Transverse colon (tissue), 4 donors: ENCODE data around the gene POLR1D. TPM values are rescaled to one million over a fixed set of nuclear protein-coding genes. Genes with fewer than 3 reads are reported as not detected.

Experiments used
- DNase-seq: peaks from one replicate; pipeline ENCODE4 v3.0.0-alpha.2; 2019
- H3K27ac ChIP-seq, 4 donors: fragments of 200-600 bp; sonication (generic); 2 replicates each; pipeline ENCODE4 v1.5.1; 2016 to 2018; ENCODE audit warnings: inconsistent platforms in 4 of 4
- H3K27me3 ChIP-seq: fragments of 200-600 bp; sonication (generic); 2 replicates; pipeline ENCODE4 v1.5.1; 2017; ENCODE audit warnings: inconsistent platforms
- H3K36me3 ChIP-seq, 4 donors: fragments of 200-600 bp; sonication (generic); 2 replicates each; pipeline ENCODE4 v1.5.1; 2017 to 2019; ENCODE audit warnings: inconsistent platforms in 4 of 4
- H3K4me1 ChIP-seq, 4 donors: fragments of 200-600 bp; sonication (generic); 2 replicates each; pipeline ENCODE4 v1.5.1; 2017 to 2020; ENCODE audit warnings: inconsistent platforms in 4 of 4
- H3K4me3 ChIP-seq, 4 donors: fragments of 200-600 bp; sonication (generic); 1 replicate in 1 of 4; 2 replicates in 3 of 4; pipeline versions ENCODE4 v1.5.1 to v1.6.1; 2017 to 2019; ENCODE audit warnings: inconsistent platforms in 4 of 4
- H3K9me3 ChIP-seq, 2 donors: fragments of 200-600 bp; sonication (generic); 2 replicates each; pipeline ENCODE4 v1.5.1; 2017 to 2019; ENCODE audit warnings: inconsistent platforms in 2 of 2
- EP300 ChIP-seq: sonication (generic); formaldehyde crosslinking; IDR thresholded peaks from one replicate; pipeline ENCODE4 v1.6.1; 2017; ENCODE audit warnings: antibody characterized with exemption, low read depth
- POLR2A ChIP-seq: fragments of 450-650 bp; IDR thresholded peaks from one replicate; pipeline ENCODE4 v1.6.1; 2016; ENCODE audit warnings: antibody characterized with exemption, mild to moderate bottlenecking, moderate library complexity
- POLR2AphosphoS5 ChIP-seq, 3 donors: sonication (generic); formaldehyde crosslinking; IDR thresholded peaks; one replicate each; pipeline ENCODE4 v1.6.1; 2016; ENCODE audit warnings: antibody characterized with exemption in 3 of 3
- WGBS, 2 donors: methylation state at CpG; one replicate each; pipeline ENCODE4 v1.1.5; 2018; ENCODE audit warnings: low coverage in 1 of 2; 5-methylcytosine and 5-hydroxymethylcytosine counted together
- in situ Hi-C, 4 donors: fragments of 200-750 bp; cut with MboI; loops; one replicate each; pipeline versions ENCODE4 v1.15.0 to v1.15.1; 2017; ENCODE audit warnings: low sequenced_read_pairs in 3 of 4, low pct_ligation_motif_present in 1 of 4, low pct_unique_long_range_greater_than_20kb in 1 of 4
- intact Hi-C: fragments of 100-400 bp; cut with DNase I; formaldehyde crosslinking; loops from one replicate; pipeline ENCODE4 v1.15.1; 2023; ENCODE audit warnings: low total_unique reads
- total RNA-seq, 4 donors: library from RNA; depleted of rRNA; stranded (reverse); fragments of >200 nt; gene quantifications; one replicate each; pipeline ENCODE4 v1.1.0, GENCODE V29; 2016
- TF ChIP-seq, protein P1 (sequence below), 5 experiments: fragments of 200-600 bp in 3 of 5; fragments of 450-650 bp in 2 of 5; sonication (generic) in 3 of 5; IDR thresholded peaks; 1 replicate in 2 of 5; 2 replicates in 3 of 5; pipeline ENCODE4 v1.5.1; 2016 to 2017; ENCODE audit warnings: antibody characterized with exemption in 5 of 5, inconsistent platforms in 3 of 5, mild to moderate bottlenecking in 2 of 5, moderate library complexity in 1 of 5

The POLR1D gene
- total RNA-seq, 4 donors from 2014 or later, result 45.6 to 120 (median 90.4) TPM

DNA sequence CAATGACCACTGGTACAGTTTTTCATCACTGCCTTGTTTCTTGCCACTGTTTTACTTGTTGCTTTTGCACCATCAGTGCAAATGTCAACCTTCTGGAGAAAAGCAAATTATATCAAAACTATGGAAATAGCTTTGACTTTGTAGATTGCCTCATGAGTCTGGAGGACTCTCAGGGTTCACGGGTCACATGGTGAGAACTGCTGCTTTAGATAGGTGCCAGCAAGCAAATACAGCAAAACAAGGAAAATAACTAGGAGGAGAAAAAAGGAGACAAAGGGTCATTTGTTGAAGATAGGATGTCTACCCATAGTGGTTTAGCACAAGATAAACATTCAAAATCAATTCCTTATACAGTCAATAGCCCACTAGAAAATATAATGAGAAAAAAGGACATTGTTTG lies 33.1 kb downstream of the POLR1D start:
- 86 to 97% methylated on average over 1 of the region's 1 CpG for WGBS, 2 donors
- intact Hi-C loops, result no loop called here
- in situ Hi-C loops, result no loop called here
- no peak for DNase-seq
- Histone ChIP-seq H3K4me3 (no peak overlapping the region), H3K27me3 (no peaks in the 10 kb centered on the region), H3K36me3 (peaks cover 0 to 18% (median 7%) of the 10 kb centered on the region in 4 donors), H3K4me1 (peaks cover 0 to 8% (median 3%) of the 10 kb centered on the region in 4 donors), H3K9me3 (peaks cover 4 to 10% of the 10 kb centered on the region in 2 donors), H3K27ac (no peak overlapping the region)
- TF ChIP-seq, protein P1, sequence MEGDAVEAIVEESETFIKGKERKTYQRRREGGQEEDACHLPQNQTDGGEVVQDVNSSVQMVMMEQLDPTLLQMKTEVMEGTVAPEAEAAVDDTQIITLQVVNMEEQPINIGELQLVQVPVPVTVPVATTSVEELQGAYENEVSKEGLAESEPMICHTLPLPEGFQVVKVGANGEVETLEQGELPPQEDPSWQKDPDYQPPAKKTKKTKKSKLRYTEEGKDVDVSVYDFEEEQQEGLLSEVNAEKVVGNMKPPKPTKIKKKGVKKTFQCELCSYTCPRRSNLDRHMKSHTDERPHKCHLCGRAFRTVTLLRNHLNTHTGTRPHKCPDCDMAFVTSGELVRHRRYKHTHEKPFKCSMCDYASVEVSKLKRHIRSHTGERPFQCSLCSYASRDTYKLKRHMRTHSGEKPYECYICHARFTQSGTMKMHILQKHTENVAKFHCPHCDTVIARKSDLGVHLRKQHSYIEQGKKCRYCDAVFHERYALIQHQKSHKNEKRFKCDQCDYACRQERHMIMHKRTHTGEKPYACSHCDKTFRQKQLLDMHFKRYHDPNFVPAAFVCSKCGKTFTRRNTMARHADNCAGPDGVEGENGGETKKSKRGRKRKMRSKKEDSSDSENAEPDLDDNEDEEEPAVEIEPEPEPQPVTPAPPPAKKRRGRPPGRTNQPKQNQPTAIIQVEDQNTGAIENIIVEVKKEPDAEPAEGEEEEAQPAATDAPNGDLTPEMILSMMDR (IDR thresholded peaks at IDR 0.05), result no peak
- TF ChIP-seq POLR2AphosphoS5 (IDR thresholded peaks at IDR 0.05), result no peak
- no peak for TF ChIP-seq EP300
- no peak for TF ChIP-seq POLR2A

DNA sequence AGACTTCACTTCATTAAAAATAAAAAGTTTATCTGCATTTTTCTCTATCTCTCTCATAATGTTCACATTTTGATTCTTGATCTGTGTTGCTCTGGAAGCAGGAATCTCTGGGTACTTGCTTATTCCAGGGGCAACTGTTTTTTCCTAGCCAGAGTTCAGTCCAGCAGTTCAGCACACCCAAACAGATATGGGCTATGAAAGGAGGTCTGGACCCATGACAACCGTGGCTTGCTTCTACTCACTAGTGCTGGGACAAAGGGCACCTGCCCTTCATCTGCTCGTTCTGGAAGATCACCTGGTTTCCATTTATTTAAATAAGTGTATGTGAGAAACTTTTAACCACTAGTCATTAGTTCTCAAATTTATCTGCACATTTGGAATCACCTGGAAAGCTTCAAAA lies 36.0 kb downstream of the POLR1D start:
- WGBS, 2 donors, result 53 to 60% methylated on average over 1 to 2 of the region's 2 CpGs
- Histone ChIP-seq H3K27me3 (no peaks in the 10 kb centered on the region), H3K4me1 (peaks cover 0 to 8% (median 3%) of the 10 kb centered on the region in 4 donors), H3K36me3 (no peaks in the 10 kb centered on the region), H3K27ac (no peak overlapping the region), H3K9me3 (no peaks in the 10 kb centered on the region), H3K4me3 (no peak overlapping the region)
- intact Hi-C loops (no loop called here), in situ Hi-C loops (no loop called here)
- no peak for DNase-seq
- TF ChIP-seq EP300, result no peak
- TF ChIP-seq, protein P1 (IDR thresholded peaks at IDR 0.05), result no peak
- TF ChIP-seq POLR2A, result no peak
- no peak for TF ChIP-seq POLR2AphosphoS5 (IDR thresholded peaks at IDR 0.05)

DNA sequence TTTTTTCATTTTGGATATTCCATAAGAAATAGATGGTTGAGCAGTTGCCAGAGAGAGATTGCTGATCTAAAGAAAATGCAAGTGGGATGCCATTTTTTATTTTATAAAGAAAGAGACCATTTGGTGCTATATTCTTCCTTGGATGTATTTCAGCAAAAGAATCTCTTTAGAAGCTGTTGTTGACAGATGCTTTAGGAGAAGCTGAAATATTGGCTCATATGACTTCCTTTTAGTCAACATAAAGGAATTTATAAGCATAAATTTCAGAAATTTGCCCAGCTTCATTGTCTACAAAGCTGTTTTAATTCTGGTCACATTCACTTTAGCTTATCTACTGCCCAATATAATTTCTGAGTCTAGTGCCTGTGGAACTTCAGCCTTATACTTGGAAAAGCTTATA lies 36.9 kb downstream of the POLR1D start:
- H3K27me3 ChIP-seq, result no peaks in the 10 kb centered on the region
- no peak for TF ChIP-seq POLR2AphosphoS5 (IDR thresholded peaks at IDR 0.05)
- TF ChIP-seq, protein P1 (IDR thresholded peaks at IDR 0.05), result no peak
- no peak for TF ChIP-seq POLR2A
- TF ChIP-seq EP300, result no peak
- H3K36me3 ChIP-seq, result no peaks in the 10 kb centered on the region
- in situ Hi-C loops (no loop called here), intact Hi-C loops (no loop called here)
- H3K4me3 ChIP-seq, result no peak overlapping the region
- no peaks in the 10 kb centered on the region for H3K9me3 ChIP-seq
- H3K27ac ChIP-seq, result no peak overlapping the region
- H3K4me1 ChIP-seq, result peaks cover 0 to 8% (median 3%) of the 10 kb centered on the region in 4 donors
- no peak for DNase-seq

DNA sequence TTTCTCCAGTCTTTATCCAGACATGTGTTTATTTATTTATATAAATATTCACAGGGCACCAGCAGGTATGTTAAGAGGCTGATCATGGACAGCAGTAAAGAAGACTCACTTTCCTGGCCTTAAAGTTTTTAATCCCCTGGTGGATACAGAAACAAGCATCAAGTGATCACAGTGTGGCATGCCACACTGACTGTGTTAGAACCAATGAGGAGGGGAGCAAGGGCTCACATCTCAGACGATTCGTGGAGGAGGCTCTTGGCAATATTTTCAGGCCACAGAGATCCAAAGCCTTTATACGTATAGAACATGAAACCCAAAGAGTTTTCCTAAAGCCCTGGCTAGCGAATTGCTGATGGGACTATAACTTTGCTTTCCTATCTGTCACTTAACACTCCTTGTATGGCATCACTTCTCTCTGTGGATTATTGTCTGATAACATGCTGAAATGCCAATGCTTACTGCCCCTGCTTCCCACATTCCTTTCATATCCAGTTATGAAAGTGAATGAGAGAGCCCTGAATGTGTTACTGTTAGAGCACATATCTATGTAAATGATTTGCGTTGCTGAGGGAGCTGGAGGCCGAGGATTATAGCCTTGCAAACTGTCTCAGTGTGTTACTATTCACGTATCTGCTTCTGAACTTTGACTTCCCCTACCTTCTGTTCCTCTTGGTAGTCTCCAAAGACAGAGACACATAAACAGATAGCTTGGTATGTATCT lies 37.6 kb downstream of the POLR1D start:
- no peak for DNase-seq
- in situ Hi-C loops (no loop called here), intact Hi-C loops (no loop called here)
- Histone ChIP-seq H3K4me3 (no peak overlapping the region), H3K27ac (no peak overlapping the region), H3K27me3 (no peaks in the 10 kb centered on the region), H3K9me3 (no peaks in the 10 kb centered on the region), H3K4me1 (peaks cover 0 to 8% (median 3%) of the 10 kb centered on the region in 4 donors), H3K36me3 (no peaks in the 10 kb centered on the region)
- no peak for TF ChIP-seq POLR2A
- TF ChIP-seq, protein P1 (IDR thresholded peaks at IDR 0.05), result no peak
- no peak for TF ChIP-seq POLR2AphosphoS5 (IDR thresholded peaks at IDR 0.05)
- TF ChIP-seq EP300, result no peak
- WGBS, 2 donors, result 80 to 100% methylated on average over 1 to 7 of the region's 7 CpGs
